LNCAP (cell line): ENCODE measurements around the gene TPP1.

Experiments
- TF ChIP-seq, protein P1 (sequence below): fragments of 450-650 bp; IDR thresholded peaks from 2 replicates; pipeline ENCODE4 v1.5.1; 2017; ENCODE audit warnings: mild to moderate bottlenecking

The TPP1 gene

DNA sequence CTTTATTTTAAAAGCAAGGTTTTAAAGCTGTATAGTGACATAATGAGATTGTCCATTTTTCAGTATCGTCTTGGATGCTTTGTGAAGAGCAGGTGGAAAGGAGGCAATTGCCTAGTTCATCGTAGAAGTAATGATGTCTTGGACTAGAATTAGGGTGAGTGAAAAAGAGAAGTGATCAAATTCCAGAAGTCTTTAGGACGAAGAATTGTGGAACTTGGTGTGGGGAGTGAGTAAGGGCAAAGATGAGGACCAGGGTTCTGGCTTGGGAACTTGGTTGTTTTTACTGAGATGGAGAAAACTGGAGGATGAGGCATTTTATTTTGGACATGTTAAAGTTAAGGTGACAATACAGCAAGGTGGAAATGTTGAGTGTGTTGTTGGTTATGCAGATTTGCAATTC, 14.4 kb downstream of the TPP1 start:
- TF ChIP-seq, protein P1, sequence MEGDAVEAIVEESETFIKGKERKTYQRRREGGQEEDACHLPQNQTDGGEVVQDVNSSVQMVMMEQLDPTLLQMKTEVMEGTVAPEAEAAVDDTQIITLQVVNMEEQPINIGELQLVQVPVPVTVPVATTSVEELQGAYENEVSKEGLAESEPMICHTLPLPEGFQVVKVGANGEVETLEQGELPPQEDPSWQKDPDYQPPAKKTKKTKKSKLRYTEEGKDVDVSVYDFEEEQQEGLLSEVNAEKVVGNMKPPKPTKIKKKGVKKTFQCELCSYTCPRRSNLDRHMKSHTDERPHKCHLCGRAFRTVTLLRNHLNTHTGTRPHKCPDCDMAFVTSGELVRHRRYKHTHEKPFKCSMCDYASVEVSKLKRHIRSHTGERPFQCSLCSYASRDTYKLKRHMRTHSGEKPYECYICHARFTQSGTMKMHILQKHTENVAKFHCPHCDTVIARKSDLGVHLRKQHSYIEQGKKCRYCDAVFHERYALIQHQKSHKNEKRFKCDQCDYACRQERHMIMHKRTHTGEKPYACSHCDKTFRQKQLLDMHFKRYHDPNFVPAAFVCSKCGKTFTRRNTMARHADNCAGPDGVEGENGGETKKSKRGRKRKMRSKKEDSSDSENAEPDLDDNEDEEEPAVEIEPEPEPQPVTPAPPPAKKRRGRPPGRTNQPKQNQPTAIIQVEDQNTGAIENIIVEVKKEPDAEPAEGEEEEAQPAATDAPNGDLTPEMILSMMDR: no peak

DNA sequence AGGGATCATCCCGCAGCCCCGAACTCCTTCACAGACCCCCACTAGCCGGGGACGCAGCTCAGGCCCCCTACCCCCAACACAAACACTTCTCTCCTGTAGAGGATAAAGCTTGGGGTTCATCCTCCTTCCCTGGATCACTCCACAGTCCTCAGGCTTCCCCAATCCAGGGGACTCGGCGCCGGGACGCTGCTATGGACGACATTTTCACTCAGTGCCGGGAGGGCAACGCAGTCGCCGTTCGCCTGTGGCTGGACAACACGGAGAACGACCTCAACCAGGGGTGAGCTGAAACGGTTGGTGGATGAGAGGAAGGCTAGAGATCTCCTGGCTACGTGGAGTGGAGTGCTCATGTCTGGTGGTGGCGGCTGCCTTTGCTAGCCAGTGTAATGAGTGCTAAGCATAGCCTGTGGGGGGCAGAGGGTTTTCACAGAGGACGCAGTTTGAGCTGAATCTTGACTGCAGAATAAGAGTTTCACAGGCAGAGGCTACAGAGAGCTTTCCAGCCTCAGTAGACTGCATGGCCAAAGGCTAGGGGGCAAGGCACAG, 15.1 kb downstream of the TPP1 start:
- TF ChIP-seq, protein P1: no peak

DNA sequence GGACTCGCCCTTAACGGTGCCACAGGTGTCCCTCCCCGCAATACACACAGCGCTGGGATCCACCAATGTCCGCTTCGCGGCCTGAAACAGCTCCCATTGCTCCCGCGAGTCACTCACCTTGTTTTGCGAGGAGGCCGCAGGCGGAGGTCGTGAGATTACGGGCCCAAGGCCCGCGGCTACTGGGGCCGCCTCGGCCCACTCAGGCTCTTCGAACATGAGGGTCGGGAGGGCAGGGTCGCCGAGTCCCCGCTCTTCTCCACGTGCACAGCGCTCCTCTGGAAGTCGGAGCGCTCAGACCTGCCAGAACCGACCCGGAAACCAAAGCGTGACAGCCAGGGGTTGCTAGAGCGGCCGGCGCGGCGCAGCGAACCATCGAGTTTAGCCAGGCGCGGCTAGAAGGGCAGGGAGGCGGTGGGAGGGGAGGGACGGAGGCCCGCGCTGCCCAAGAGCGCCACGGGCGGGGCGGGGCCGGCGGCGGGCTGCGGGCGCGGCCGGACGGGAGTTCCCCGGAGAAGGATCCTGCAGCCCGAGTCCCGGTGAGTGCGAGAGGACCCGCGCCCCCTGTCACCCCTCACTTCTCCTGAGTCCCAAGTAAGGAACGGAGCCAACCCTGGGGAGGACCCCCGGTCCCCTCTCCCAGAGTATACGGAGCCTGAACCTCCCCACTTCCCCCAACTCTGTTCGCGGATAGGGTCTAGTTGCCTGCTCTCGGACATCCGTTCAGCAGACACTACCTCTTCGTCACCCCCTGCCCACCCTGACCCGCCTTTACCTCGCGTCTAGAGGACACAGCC, 15.7 kb downstream of the TPP1 start, which contains the start of the genes ILK and RRP8:
Gene ILK (plus strand): TSS at position 488 of the 794 bp plus-strand sequence. CDS start 498 bp downstream, outside the sequence.
Gene RRP8 (minus strand): TSS at position 330 of the 794 bp plus-strand sequence. CDS start 114 bp downstream, at position 216.
- TF ChIP-seq, protein P1: no peak

DNA sequence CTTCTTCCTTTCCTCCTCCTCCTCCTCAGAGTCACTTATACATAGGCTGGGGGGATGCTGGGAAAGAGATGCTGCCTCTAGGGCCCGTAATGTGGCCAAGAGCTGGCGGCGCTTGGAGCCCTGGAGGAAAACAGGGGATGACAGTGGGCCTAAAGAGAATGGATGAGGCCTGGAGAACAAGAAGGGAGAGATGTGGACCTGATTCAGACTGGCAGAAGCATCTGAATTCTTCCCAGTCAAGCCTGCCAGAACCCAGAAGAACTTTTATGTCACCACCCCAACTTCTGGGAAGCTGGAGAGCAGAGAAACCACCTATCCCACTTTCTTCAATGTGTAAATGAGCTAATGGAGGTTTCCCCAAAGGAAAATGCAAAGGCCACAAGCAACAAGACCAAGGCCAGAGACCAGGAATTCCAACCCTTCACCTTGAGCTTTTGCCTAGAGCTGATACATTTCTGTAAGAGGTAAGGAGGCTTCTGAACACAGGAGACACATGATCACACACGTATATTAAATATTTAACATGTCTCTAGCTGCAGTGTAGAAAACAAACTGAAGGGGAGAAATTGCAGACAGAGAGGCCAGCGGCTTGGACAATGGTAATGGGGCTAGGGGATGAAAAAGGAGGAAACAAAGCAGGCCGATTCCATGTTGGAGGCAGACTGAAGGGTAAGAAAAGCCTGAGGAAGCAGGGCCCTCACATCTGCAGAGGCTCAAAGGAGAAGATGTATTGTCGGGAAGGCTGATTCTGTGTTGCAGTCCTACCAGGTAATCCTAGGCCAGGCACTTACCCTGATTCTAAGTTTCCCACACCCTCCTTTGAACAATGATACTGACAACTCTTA, 16.9 kb downstream of the TPP1 start:
- TF ChIP-seq, protein P1: no peak

DNA sequence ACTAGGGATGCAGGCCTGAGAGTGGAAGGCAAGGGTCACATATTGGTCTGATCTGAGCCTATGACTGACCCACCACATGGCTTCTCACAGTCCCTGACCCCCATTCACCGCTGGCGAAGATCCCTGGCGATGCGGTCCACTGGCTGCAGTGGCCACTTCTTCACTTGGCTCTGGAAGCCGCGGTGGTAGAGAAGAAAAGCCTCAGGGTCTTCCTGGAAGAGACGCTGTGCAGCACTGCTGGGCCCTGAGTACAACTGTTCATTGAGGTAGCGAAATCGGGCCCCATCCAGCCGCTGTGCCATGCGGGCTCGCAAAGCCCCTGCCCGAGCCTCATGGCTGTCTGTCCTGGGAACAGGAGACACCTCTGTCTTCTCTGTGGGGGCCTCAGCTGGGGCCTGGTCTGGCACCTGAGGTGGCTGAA, 18.2 kb downstream of the TPP1 start:
- TF ChIP-seq, protein P1: no peak

DNA sequence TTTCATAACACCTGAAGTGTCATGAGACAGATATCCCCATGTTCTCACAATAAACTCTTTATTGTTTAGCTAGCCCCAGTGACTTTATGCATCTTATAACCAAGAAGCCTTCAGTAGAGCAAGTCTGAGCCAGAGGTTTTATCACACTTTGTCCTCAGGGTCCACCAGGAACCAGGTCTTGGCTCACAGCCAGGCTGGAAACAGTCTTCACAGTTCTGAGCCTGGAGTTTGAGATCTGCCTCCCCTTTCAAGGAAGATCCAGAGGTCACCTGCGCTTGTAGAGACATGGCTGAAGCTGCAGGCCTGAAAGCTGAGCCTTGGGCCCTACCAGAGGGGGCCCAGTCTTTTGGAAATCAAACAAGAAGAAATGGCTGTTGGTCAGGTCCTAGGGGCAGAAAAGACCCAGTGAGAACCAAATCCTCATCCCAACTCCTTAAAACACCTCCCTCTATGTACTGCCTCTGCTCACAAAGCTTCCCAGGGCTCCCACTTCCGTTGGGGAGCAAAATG, 19.3 kb downstream of the TPP1 start:
- TF ChIP-seq, protein P1: no peak

DNA sequence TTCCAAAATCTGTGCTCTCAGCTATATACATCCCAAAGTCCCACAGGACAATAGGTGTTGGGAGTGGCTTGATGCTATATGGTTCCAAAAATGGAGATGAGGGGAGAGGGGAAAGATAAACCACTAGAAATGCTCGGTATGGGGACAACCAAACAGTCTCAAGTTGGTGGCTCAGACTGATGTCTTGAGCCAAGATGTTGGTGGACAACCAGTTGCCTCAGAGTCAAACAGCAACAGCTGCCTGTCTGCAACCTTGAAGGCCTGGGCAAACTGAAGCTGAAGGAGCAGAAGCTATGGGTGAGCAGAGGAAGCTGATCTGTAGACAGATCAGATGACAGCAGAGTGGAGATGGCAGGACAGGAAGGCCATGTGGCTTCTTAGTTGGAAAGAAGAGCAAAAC, 19.8 kb downstream of the TPP1 start:
- TF ChIP-seq, protein P1: no peak
